Breast epithelium (tissue), 3 donors: ENCODE results near the gene ESM1.

Experiments used
- CTCF ChIP-seq, 3 donors: fragments of 450-650 bp; IDR thresholded peaks; one replicate each; pipeline ENCODE4 v1.5.1; 2016 to 2017; ENCODE audit warnings: antibody characterized with exemption in 3 of 3, mild to moderate bottlenecking in 3 of 3, moderate library complexity in 3 of 3
- POLR2A ChIP-seq: fragments of 450-650 bp; IDR thresholded peaks from one replicate; pipeline ENCODE4 v1.6.1; 2016; ENCODE audit warnings: antibody characterized with exemption, mild to moderate bottlenecking, moderate library complexity
- POLR2AphosphoS5 ChIP-seq, 3 donors: sonication (generic); formaldehyde crosslinking; IDR thresholded peaks; one replicate each; pipeline ENCODE4 v1.6.1; 2017; ENCODE audit warnings: antibody characterized with exemption in 3 of 3

GRCh38 chr5:54965806-54966205 is 19.6 kb downstream of the ESM1 start:
- TF ChIP-seq POLR2A: no peak
- no peak for TF ChIP-seq CTCF (IDR thresholded peaks at IDR 0.05)
- no peak for TF ChIP-seq POLR2AphosphoS5 (IDR thresholded peaks at IDR 0.05)
